ENCODE data around the gene ATP5F1A.
A peak's percentile ranks its signal among the peaks of the same experiment; 100 is the strongest.
"Not testable (repeated sequence)": the region's sequence is repeated elsewhere in the genome, so short reads cannot be mapped to it uniquely, and the experiment has no call there.

The ATP5F1A gene

DNA sequence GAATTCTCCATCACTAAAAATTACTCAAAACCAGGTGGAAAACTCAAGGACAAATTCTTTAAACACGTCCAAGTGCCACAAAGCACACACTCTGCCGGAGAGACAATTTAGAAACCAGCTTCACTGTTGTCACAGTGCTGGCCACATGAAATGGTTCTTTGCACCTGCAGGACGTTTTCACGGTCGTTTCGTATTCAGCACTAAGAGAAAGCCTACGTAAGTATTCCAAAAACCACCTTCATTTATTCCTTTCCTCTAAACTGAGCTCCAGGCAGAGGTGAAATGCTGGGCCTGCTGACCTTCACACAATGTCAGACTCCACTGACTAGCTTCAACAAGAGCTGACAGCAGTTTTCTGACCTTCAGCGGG, 680 bp downstream of the ATP5F1A start:
- peak overlapping the region; percentile 57 for H3K4me2 ChIP-seq (ENCODE audit: low read depth, low read length)
- H3K27me3 ChIP-seq (replicated peaks; ENCODE audit: insufficient read depth, low read length), result no peaks in the 10 kb centered on the region
- peaks cover 57% of the 10 kb centered on the region for H3K79me2 ChIP-seq (ENCODE audit: low read length)
- no peaks in the 10 kb centered on the region for H3K9me2 ChIP-seq (replicated peaks; ENCODE audit: insufficient read depth, low read length)
- DNase-seq, result peak; percentile 72
- peak overlapping the region; percentile 97 for H3K4me3 ChIP-seq (ENCODE audit: low read length)
- peak overlapping the region; percentile 99 for H3K27ac ChIP-seq (ENCODE audit: low read length)
- H2AFZ ChIP-seq (ENCODE audit: low read length), result peak overlapping the region; percentile 71
- peak overlapping the region; percentile 100 for H3K9ac ChIP-seq (ENCODE audit: low read length)
- H3K9me3 ChIP-seq (replicated peaks; ENCODE audit: insufficient read depth, low read length), result no peaks in the 10 kb centered on the region
- peaks cover 12% of the 10 kb centered on the region for H3K4me1 ChIP-seq (ENCODE audit: low read length)
- TF ChIP-seq EZH2 (optimal IDR thresholded peaks at IDR 0.05; ENCODE audit: low read depth, low read length) (no peak), EZH2phosphoT487 (IDR thresholded peaks at IDR 0.05; ENCODE audit: low read length) (no peak)
- TF ChIP-seq, protein P1, sequence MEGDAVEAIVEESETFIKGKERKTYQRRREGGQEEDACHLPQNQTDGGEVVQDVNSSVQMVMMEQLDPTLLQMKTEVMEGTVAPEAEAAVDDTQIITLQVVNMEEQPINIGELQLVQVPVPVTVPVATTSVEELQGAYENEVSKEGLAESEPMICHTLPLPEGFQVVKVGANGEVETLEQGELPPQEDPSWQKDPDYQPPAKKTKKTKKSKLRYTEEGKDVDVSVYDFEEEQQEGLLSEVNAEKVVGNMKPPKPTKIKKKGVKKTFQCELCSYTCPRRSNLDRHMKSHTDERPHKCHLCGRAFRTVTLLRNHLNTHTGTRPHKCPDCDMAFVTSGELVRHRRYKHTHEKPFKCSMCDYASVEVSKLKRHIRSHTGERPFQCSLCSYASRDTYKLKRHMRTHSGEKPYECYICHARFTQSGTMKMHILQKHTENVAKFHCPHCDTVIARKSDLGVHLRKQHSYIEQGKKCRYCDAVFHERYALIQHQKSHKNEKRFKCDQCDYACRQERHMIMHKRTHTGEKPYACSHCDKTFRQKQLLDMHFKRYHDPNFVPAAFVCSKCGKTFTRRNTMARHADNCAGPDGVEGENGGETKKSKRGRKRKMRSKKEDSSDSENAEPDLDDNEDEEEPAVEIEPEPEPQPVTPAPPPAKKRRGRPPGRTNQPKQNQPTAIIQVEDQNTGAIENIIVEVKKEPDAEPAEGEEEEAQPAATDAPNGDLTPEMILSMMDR (IDR thresholded peaks at IDR 0.05; ENCODE audit: low read length), result no peak
- peaks cover 18% of the 10 kb centered on the region for H4K20me1 ChIP-seq (ENCODE audit: insufficient read depth, low read length)
- peaks cover 14% of the 10 kb centered on the region for H3F3A ChIP-seq (ENCODE audit: insufficient read depth, low read length)
- H3K36me3 ChIP-seq (replicated peaks; ENCODE audit: insufficient read depth, low read length), result peaks cover 11% of the 10 kb centered on the region

DNA sequence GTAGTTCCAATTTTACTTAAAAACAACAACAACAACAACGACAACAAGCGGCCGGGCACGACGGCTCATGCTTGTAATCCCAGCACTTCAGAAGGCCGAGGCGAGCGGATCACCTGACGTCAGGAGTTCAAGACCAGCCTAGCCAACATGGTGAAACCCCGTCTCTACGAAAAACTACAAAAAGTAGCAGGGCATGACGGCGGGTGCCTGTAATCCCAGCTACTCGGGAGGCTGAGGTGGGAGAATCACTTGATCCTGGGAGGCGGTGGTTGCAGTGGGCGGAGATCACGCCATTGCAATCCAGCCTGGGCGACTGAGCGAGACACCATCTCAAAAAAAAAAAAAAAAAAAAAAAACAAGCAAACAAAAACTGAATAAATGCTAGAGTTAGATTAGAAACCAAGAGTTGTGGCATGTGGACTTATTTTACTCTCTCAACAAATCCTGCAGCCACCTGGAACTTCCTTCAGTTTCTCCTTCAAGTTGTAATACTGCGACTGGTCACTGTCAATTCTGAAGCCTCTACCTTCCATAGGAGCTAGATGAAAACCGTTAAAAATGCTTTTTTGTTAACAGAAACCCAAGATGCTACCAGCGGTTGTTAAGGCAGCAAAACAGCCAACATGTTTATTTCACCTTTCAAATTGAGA, 1.3 kb downstream of the ATP5F1A start:
- no peak overlapping the region for H2AFZ ChIP-seq (ENCODE audit: low read length)
- H3K79me2 ChIP-seq (ENCODE audit: low read length), result peaks cover 62% of the 10 kb centered on the region
- H3K4me1 ChIP-seq (ENCODE audit: low read length), result peaks cover 12% of the 10 kb centered on the region
- H3K36me3 ChIP-seq (replicated peaks; ENCODE audit: insufficient read depth, low read length), result peaks cover 12% of the 10 kb centered on the region
- peak overlapping the region; percentile 57 for H3K4me2 ChIP-seq (ENCODE audit: low read depth, low read length)
- H3K9ac ChIP-seq (ENCODE audit: low read length), result peak overlapping the region; percentile 100
- H3F3A ChIP-seq (ENCODE audit: insufficient read depth, low read length), result peaks cover 14% of the 10 kb centered on the region
- TF ChIP-seq EZH2 (optimal IDR thresholded peaks at IDR 0.05; ENCODE audit: low read depth, low read length) (no peak), EZH2phosphoT487 (IDR thresholded peaks at IDR 0.05; ENCODE audit: low read length) (no peak)
- TF ChIP-seq, protein P1 (IDR thresholded peaks at IDR 0.05; ENCODE audit: low read length), result no peak
- H3K27me3 ChIP-seq (replicated peaks; ENCODE audit: insufficient read depth, low read length), result no peaks in the 10 kb centered on the region
- H3K4me3 ChIP-seq (ENCODE audit: low read length), result peak overlapping the region; percentile 97
- H3K9me3 ChIP-seq (replicated peaks; ENCODE audit: insufficient read depth, low read length), result no peaks in the 10 kb centered on the region
- peak; percentile 72 for DNase-seq
- peaks cover 20% of the 10 kb centered on the region for H4K20me1 ChIP-seq (ENCODE audit: insufficient read depth, low read length)
- H3K27ac ChIP-seq (ENCODE audit: low read length), result peak overlapping the region; percentile 99
- H3K9me2 ChIP-seq (replicated peaks; ENCODE audit: insufficient read depth, low read length), result no peaks in the 10 kb centered on the region

DNA sequence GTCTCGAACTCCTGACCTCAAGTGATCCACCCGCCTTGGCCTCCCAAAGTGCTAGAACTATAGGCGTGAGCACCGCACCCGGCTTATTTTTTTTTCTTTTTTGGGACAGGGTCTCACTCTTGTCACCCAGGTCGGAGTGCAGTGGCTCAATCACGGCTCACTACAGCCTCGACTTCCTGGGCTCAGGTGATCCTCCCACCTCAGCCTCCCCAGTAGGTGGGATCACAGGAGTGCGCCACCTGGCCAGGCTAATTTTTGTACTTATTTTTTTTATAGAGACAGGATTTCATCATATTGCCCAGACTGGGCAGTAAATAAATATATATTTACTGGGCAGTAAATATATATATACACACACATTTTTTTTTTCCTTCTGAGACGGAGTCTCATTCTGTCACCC, 2.6 kb downstream of the ATP5F1A start:
- H3K4me1 ChIP-seq (ENCODE audit: low read length), result peaks cover 15% of the 10 kb centered on the region
- H3K79me2 ChIP-seq (ENCODE audit: low read length), result peaks cover 75% of the 10 kb centered on the region
- no peaks in the 10 kb centered on the region for H3K27me3 ChIP-seq (replicated peaks; ENCODE audit: insufficient read depth, low read length)
- no peak overlapping the region for H3K4me3 ChIP-seq (ENCODE audit: low read length)
- no peaks in the 10 kb centered on the region for H3K9me2 ChIP-seq (replicated peaks; ENCODE audit: insufficient read depth, low read length)
- H3K9me3 ChIP-seq (replicated peaks; ENCODE audit: insufficient read depth, low read length), result no peaks in the 10 kb centered on the region
- H3K27ac ChIP-seq (ENCODE audit: low read length), result no peak overlapping the region
- H4K20me1 ChIP-seq (ENCODE audit: insufficient read depth, low read length), result peaks cover 32% of the 10 kb centered on the region
- no peak for DNase-seq
- H3K36me3 ChIP-seq (replicated peaks; ENCODE audit: insufficient read depth, low read length), result peaks cover 24% of the 10 kb centered on the region
- H3F3A ChIP-seq (ENCODE audit: insufficient read depth, low read length), result peaks cover 14% of the 10 kb centered on the region
- no peak overlapping the region for H3K4me2 ChIP-seq (ENCODE audit: low read depth, low read length)
- TF ChIP-seq EZH2phosphoT487 (IDR thresholded peaks at IDR 0.05; ENCODE audit: low read length), result no peak
- TF ChIP-seq, protein P1 (IDR thresholded peaks at IDR 0.05; ENCODE audit: low read length), result no peak
- TF ChIP-seq EZH2 (optimal IDR thresholded peaks at IDR 0.05; ENCODE audit: low read depth, low read length), result no peak
- no peak overlapping the region for H3K9ac ChIP-seq (ENCODE audit: low read length)
- no peak overlapping the region for H2AFZ ChIP-seq (ENCODE audit: low read length)

DNA sequence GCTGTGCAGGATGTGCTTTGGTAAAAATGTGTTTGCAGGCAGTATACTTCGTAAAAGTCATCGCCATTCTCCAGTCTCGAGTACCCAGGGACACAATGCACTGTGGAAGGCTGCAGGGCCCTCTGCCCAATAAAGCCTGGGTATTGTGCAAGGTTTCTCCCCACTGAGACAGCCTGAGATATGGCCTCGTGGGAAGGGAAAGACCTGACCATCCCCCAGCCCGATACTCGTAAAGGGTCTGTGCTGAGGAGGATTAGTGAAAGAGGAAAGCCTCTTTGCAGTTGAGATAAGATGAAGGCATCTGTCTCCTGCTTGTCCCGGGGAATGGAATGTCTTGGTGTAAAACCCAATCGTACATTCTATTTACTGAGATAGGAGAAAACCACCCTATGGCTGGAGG, 9.6 kb downstream of the ATP5F1A start:
- H4K20me1 ChIP-seq (ENCODE audit: insufficient read depth, low read length), result peaks cover 35% of the 10 kb centered on the region
- H2AFZ ChIP-seq (ENCODE audit: low read length); H3K4me3 ChIP-seq (ENCODE audit: low read length); H3K4me2 ChIP-seq (ENCODE audit: low read depth, low read length); H3K4me1 ChIP-seq (ENCODE audit: low read length); DNase-seq; H3K27ac ChIP-seq (ENCODE audit: low read length); H3K9me3 ChIP-seq (replicated peaks; ENCODE audit: insufficient read depth, low read length); H3K27me3 ChIP-seq (replicated peaks; ENCODE audit: insufficient read depth, low read length); H3K9me2 ChIP-seq (replicated peaks; ENCODE audit: insufficient read depth, low read length); H3K9ac ChIP-seq (ENCODE audit: low read length): not testable (repeated sequence)
- peaks cover 14% of the 10 kb centered on the region for H3F3A ChIP-seq (ENCODE audit: insufficient read depth, low read length)
- H3K36me3 ChIP-seq (replicated peaks; ENCODE audit: insufficient read depth, low read length), result peaks cover 63% of the 10 kb centered on the region
- H3K79me2 ChIP-seq (ENCODE audit: low read length), result peaks cover 94% of the 10 kb centered on the region
